ENCODE results near the gene GLIS2. TPM values are rescaled to one million over a fixed set of nuclear protein-coding genes. Genes with fewer than 3 reads are reported as not detected.

The GLIS2 gene
- total and polyA plus RNA-seq, 4 donors, result 0.68 to 1.4 (median 1.1) TPM

GRCh38 chr16:4351880-4352279 lies 36.0 kb downstream of the GLIS2 start:
- H3K4me1 ChIP-seq (ENCODE audit: control insufficient read depth in 4 of 4, insufficient read depth in 4 of 4, low read length in 3 of 4), result peaks cover 10 to 34% (median 18%) of the 10 kb centered on the region in 4 donors
- H3K4me3 ChIP-seq (ENCODE audit: low read depth in 1 of 3, low read length in 3 of 3), result no peak overlapping the region
- H3K9ac ChIP-seq (ENCODE audit: low read depth in 1 of 2, low read length in 2 of 2), result no peak overlapping the region
- no peak for DNase-seq (ENCODE audit: low spot score)
- H3K36me3 ChIP-seq (ENCODE audit: control insufficient read depth in 4 of 4, insufficient read depth in 3 of 4, low read depth in 1 of 4, low read length in 3 of 4), result no peaks in the 10 kb centered on the region
- H3K27me3 ChIP-seq (ENCODE audit: control insufficient read depth in 4 of 4, insufficient read depth in 4 of 4, low read length in 3 of 4), result no peaks in the 10 kb centered on the region
- WGBS, result 79% methylated on average over 7 of the region's 7 CpGs
- no peaks in the 10 kb centered on the region for H3K9me3 ChIP-seq (ENCODE audit: control insufficient read depth in 4 of 4, low read length in 3 of 4)
- TF ChIP-seq ATF3 (IDR thresholded peaks at IDR 0.05), result no peak
- no peak for TF ChIP-seq HNF4A (conservative IDR thresholded peaks at IDR 0.05)
- no peak for TF ChIP-seq FOXA1 (IDR thresholded peaks at IDR 0.05)
- TF ChIP-seq TAF1 (conservative IDR thresholded peaks at IDR 0.05), result no peak
- TF ChIP-seq SP1 (IDR thresholded peaks at IDR 0.05), result no peak
- TF ChIP-seq, protein P1, sequence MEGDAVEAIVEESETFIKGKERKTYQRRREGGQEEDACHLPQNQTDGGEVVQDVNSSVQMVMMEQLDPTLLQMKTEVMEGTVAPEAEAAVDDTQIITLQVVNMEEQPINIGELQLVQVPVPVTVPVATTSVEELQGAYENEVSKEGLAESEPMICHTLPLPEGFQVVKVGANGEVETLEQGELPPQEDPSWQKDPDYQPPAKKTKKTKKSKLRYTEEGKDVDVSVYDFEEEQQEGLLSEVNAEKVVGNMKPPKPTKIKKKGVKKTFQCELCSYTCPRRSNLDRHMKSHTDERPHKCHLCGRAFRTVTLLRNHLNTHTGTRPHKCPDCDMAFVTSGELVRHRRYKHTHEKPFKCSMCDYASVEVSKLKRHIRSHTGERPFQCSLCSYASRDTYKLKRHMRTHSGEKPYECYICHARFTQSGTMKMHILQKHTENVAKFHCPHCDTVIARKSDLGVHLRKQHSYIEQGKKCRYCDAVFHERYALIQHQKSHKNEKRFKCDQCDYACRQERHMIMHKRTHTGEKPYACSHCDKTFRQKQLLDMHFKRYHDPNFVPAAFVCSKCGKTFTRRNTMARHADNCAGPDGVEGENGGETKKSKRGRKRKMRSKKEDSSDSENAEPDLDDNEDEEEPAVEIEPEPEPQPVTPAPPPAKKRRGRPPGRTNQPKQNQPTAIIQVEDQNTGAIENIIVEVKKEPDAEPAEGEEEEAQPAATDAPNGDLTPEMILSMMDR (IDR thresholded peaks at IDR 0.05; ENCODE audit: low read depth, low read length, missing input control), result no peak
- TF ChIP-seq NR2F2 (IDR thresholded peaks at IDR 0.05), result no peak
- TF ChIP-seq, protein P2, sequence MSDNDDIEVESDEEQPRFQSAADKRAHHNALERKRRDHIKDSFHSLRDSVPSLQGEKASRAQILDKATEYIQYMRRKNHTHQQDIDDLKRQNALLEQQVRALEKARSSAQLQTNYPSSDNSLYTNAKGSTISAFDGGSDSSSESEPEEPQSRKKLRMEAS (IDR thresholded peaks at IDR 0.05), result no peak
- TF ChIP-seq GABPA (IDR thresholded peaks at IDR 0.05 in 1 of 2, conservative IDR thresholded peaks at IDR 0.05 in 1 of 2), result no peak
- TF ChIP-seq EGR1 (IDR thresholded peaks at IDR 0.05; ENCODE audit: low read depth in 2 of 2), result no peak
- TF ChIP-seq RXRA (IDR thresholded peaks at IDR 0.05), result no peak
- no peak for TF ChIP-seq JUND (IDR thresholded peaks at IDR 0.05)
- no peak for TF ChIP-seq HNF4G (IDR thresholded peaks at IDR 0.05)
- no peak for TF ChIP-seq RAD21 (IDR thresholded peaks at IDR 0.05)
- TF ChIP-seq REST (IDR thresholded peaks at IDR 0.05), result no peak
- no peak for TF ChIP-seq YY1 (IDR thresholded peaks at IDR 0.05)
- no peak for TF ChIP-seq FOXA2 (IDR thresholded peaks at IDR 0.05)
- TF ChIP-seq, protein P3, sequence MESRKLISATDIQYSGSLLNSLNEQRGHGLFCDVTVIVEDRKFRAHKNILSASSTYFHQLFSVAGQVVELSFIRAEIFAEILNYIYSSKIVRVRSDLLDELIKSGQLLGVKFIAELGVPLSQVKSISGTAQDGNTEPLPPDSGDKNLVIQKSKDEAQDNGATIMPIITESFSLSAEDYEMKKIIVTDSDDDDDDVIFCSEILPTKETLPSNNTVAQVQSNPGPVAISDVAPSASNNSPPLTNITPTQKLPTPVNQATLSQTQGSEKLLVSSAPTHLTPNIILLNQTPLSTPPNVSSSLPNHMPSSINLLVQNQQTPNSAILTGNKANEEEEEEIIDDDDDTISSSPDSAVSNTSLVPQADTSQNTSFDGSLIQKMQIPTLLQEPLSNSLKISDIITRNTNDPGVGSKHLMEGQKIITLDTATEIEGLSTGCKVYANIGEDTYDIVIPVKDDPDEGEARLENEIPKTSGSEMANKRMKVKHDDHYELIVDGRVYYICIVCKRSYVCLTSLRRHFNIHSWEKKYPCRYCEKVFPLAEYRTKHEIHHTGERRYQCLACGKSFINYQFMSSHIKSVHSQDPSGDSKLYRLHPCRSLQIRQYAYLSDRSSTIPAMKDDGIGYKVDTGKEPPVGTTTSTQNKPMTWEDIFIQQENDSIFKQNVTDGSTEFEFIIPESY (IDR thresholded peaks at IDR 0.05), result no peak
- H3K27ac ChIP-seq (ENCODE audit: low read depth in 1 of 2, low read length in 2 of 2), result no peak overlapping the region

All from liver (tissue), 9 donors.